KMS-11 (cell line): ENCODE results near the gene NOL4L.

ENCODE experiments used
- H2AFZ ChIP-seq: fragments of 200-600 bp; sonication (generic); 2 replicates; pipeline ENCODE4 v1.6.1; 2016; ENCODE audit warnings: antibody characterized with exemption, mixed run types, low read depth
- H3K27ac ChIP-seq: fragments of 200-600 bp; sonication (generic); 2 replicates; pipeline ENCODE4 v1.6.1; 2016; ENCODE audit warnings: mild to moderate bottlenecking, mixed run types
- H3K27me3 ChIP-seq: fragments of 200-600 bp; sonication (generic); 2 replicates; pipeline ENCODE4 v1.6.1; 2017; ENCODE audit warnings: mild to moderate bottlenecking, low read depth, mixed run types, moderate library complexity; ENCODE audit not compliant: insufficient read depth
- H3K36me3 ChIP-seq: fragments of 200-600 bp; sonication (generic); 2 replicates; pipeline ENCODE4 v1.6.1; 2017; ENCODE audit warnings: mild to moderate bottlenecking, mixed run types; ENCODE audit not compliant: insufficient read depth
- H3K4me1 ChIP-seq: fragments of 200-600 bp; sonication (generic); 2 replicates; pipeline ENCODE4 v1.6.1; 2016; ENCODE audit warnings: mild to moderate bottlenecking, low read depth, mixed run types; ENCODE audit not compliant: poor library complexity, severe bottlenecking
- H3K4me2 ChIP-seq: fragments of 200-600 bp; sonication (generic); 2 replicates; pipeline ENCODE4 v1.7.0; 2016; ENCODE audit warnings: mild to moderate bottlenecking, mixed run types
- H3K4me3 ChIP-seq: fragments of 200-600 bp; sonication (generic); IDR thresholded peaks from 2 replicates; pipeline ENCODE4 v1.6.1; 2017; ENCODE audit warnings: low read depth, low read length, mixed read lengths; ENCODE audit not compliant: insufficient read depth
- H3K79me2 ChIP-seq: fragments of 200-600 bp; sonication (generic); 2 replicates; pipeline ENCODE4 v1.6.1; 2016; ENCODE audit warnings: low read depth, mixed run types; ENCODE audit not compliant: insufficient read depth
- H3K9ac ChIP-seq: fragments of 200-600 bp; sonication (generic); 2 replicates; pipeline ENCODE4 v1.6.1; 2016; ENCODE audit warnings: mild to moderate bottlenecking, mixed run types
- H4K20me1 ChIP-seq: fragments of 200-600 bp; sonication (generic); 2 replicates; pipeline ENCODE4 v1.6.1; 2016; ENCODE audit warnings: mild to moderate bottlenecking, mixed run types; ENCODE audit not compliant: insufficient read depth
- TF ChIP-seq, protein P1 (sequence below): fragments of 200-600 bp; sonication (generic); conservative IDR thresholded peaks from 2 replicates; pipeline ENCODE4 v1.6.1; 2017; ENCODE audit warnings: low read depth, mild to moderate bottlenecking, antibody characterized with exemption, low read length, moderate library complexity, mixed read lengths

NOL4L gene

DNA sequence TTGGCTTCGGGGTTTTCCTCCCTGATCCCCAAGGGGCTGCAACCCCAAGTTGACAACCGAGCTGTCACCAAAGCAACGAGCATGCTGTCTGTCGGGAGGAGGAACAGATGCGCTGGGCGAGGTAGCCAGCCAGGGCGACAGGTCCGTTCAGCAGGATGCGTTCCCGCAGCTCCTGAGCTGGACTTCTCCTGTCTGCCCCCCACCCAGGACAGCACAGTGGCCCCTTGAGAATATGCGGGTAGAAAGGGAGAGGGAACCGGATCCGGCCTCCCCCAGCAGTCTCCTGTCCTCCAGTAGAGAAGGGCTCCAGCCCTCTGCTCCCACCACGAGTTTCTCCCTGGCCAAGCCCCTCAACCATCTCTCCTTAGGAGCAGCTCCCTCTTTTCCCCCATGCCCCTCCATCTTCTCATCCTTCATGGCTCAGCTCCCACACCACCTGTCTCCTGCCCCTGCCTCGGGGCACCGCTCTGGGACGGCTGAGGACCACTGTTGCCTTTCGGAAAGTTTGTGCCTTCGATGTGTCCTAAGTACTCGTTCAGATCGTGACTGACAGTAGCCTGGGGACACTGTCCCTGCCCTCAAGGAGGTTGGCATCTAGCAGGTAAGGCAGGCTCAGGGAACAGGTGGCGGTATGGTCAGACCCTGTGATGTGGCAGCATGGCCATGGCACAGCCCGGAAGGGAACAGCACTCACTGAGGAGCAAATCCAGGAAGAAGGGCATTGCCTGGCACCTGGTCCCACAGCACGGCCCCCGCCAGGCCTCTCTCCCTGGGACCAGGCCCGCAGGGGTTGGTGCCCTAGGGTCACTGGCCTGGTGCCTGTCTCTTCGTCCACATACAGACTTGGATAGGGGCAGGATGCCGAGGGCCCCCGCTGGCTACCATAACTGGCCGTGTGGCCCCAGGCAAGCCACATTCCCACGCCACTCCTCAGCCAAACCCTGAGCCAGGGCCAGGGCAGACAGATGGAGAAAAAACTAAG, 130.7 kb downstream of the NOL4L start:
- no peak overlapping the region for H3K9ac ChIP-seq
- H3K4me1 ChIP-seq = peaks cover 18% of the 10 kb centered on the region
- no peak overlapping the region for H2AFZ ChIP-seq
- TF ChIP-seq, protein P1, sequence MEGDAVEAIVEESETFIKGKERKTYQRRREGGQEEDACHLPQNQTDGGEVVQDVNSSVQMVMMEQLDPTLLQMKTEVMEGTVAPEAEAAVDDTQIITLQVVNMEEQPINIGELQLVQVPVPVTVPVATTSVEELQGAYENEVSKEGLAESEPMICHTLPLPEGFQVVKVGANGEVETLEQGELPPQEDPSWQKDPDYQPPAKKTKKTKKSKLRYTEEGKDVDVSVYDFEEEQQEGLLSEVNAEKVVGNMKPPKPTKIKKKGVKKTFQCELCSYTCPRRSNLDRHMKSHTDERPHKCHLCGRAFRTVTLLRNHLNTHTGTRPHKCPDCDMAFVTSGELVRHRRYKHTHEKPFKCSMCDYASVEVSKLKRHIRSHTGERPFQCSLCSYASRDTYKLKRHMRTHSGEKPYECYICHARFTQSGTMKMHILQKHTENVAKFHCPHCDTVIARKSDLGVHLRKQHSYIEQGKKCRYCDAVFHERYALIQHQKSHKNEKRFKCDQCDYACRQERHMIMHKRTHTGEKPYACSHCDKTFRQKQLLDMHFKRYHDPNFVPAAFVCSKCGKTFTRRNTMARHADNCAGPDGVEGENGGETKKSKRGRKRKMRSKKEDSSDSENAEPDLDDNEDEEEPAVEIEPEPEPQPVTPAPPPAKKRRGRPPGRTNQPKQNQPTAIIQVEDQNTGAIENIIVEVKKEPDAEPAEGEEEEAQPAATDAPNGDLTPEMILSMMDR = no peak
- H4K20me1 ChIP-seq = no peaks in the 10 kb centered on the region; the same call in 1 of the 2 replicates
- no peak overlapping the region for H3K4me2 ChIP-seq
- H3K36me3 ChIP-seq = no peaks in the 10 kb centered on the region
- no peaks in the 10 kb centered on the region for H3K79me2 ChIP-seq
- no peak overlapping the region for H3K27ac ChIP-seq
- no peaks in the 10 kb centered on the region for H3K27me3 ChIP-seq
- no peak overlapping the region for H3K4me3 ChIP-seq

DNA sequence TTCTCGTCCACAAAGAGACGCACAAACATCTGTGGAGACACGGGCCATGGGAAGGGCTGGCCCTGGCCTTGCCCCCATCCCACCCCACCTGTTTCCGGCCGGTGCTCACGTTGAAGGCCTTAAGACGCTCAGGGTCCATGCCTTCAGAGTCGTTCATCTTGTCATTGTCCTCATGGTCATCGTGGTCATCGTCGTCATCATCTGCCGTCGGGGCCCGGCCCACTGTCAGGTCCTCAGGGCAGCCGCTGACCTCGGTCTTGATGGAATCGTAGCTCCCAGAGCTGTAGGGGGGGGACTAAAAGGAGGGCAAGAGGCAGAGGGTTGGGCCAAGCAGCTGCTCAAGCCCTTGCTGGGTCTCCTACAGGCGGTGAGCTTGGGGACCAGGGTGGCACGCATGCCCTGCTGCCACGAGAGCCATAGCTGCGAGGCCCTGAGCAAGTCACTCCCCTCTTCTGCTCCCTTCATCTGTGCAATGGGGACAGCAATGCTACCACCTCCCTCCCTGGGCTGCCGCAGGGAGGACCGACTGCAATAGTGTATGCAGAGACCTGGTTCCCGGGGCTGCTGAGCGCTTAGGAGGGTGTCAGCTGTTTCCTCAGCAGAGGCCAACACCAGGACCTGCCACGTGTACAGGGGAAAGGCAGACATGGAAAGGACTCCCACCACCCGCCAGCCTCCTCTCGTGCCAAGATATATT, 131.5 kb downstream of the NOL4L start:
- Histone ChIP-seq H4K20me1 (no peaks in the 10 kb centered on the region; the same call in 1 of the 2 replicates), H3K27me3 (no peaks in the 10 kb centered on the region), H3K36me3 (no peaks in the 10 kb centered on the region), H3K9ac (no peak overlapping the region), H3K4me3 (no peak overlapping the region), H3K79me2 (no peaks in the 10 kb centered on the region), H2AFZ (no peak overlapping the region), H3K27ac (no peak overlapping the region), H3K4me1 (peaks cover 18% of the 10 kb centered on the region), H3K4me2 (no peak overlapping the region)
- TF ChIP-seq, protein P1 = no peak

DNA sequence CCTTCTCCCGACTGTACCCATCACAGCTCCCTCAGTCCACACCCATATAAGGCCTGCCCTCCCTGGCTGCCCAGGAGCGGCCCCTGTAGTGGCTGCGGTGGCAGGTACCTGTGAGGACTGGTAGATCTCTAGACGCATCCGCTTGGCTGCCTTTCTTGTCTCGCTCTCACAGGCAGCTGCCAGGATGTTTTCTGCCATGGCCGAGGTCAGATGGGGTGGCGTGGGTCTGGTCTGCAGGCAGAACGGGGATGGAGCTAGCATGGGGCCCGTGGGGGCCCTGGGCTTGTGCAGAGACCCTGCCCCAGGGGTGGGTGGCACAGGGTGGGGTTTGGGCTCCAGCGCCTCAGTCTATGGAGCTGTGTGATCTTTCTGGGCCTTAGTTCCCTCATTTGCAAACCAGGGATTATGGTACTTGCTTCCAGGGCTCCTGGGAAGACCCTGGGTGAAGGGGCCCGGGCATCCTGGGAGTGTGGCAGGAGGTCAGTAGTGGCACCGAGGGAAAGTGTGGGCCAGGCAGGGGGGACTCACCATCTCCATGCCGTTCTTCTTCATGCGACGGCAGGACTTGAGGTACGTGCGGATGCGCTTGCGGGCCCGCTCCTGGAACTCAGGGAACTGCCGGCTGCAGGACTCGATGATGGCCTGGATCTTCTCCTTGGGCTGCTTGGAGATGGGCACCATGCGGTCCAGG, 132.2 kb downstream of the NOL4L start:
- H3K36me3 ChIP-seq = no peaks in the 10 kb centered on the region
- no peaks in the 10 kb centered on the region for H3K79me2 ChIP-seq
- no peaks in the 10 kb centered on the region for H3K27me3 ChIP-seq
- no peak overlapping the region for H3K27ac ChIP-seq
- peaks cover 13% of the 10 kb centered on the region for H3K4me1 ChIP-seq
- H3K4me2 ChIP-seq = no peak overlapping the region
- no peak overlapping the region for H3K4me3 ChIP-seq
- TF ChIP-seq, protein P1 = no peak
- H3K9ac ChIP-seq = no peak overlapping the region
- H2AFZ ChIP-seq = no peak overlapping the region
- no peaks in the 10 kb centered on the region; the same call in 1 of the 2 replicates for H4K20me1 ChIP-seq

DNA sequence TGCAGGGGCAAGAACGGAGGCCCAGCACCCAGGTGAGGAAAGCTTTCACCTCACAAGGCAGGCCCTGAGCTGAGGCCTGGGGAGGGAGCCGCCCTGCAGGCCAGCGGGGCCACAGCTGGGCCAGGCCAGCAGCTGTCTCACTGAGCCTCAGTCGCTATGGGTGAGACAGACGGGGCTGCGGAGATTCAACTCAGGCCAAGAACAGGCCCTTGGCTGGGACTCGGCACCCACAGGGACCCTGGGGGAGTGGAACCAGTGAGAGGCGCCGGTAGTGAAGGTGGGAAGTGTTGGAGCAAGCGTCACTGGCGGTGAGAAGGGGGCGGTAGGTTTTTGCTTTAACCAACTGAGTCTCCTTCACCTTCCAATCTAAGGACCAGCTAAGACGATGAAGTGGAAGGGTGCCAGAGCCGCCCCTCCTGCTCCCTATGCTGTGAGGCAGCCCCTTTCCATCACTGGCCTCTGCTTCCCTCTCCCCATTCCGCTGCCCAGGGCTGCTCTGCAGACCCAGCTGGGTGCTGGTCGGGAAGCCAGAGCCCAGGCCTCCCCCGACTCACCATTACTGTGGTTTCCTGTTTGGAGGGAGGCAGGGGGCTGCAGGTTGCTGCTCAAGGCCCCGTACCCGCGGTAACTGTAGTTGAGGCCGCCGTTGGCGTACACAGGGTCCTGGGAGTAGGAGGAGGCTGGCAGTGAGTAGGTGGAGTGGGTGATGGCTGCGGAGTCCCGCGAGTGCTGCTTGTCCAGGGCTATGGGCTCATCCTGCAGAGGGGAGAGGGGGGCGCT, 133.3 kb downstream of the NOL4L start:
- Histone ChIP-seq H3K27me3 (no peaks in the 10 kb centered on the region), H3K9ac (no peak overlapping the region), H3K36me3 (no peaks in the 10 kb centered on the region), H3K4me3 (no peak overlapping the region), H3K4me2 (no peak overlapping the region), H3K4me1 (peaks cover 8% of the 10 kb centered on the region), H3K79me2 (no peaks in the 10 kb centered on the region), H2AFZ (no peak overlapping the region), H3K27ac (no peak overlapping the region), H4K20me1 (no peaks in the 10 kb centered on the region; the same call in 1 of the 2 replicates)
- TF ChIP-seq, protein P1 = no peak
